Epithelial cell of esophagus (primary cell): ENCODE data around the gene CSRP1.

Experiments
- DNase-seq: peaks from one replicate; pipeline ENCODE4 v3.0.0; 2010; ENCODE audit warnings: low read depth
- H3K4me3 ChIP-seq: 2 replicates; pipeline ENCODE4 v1.5.1; 2011; ENCODE audit warnings: mild to moderate bottlenecking, low read length, control low read depth
- CTCF ChIP-seq: IDR thresholded peaks from 2 replicates; pipeline ENCODE4 v1.5.1; 2011; ENCODE audit warnings: low read depth, mild to moderate bottlenecking, low read length, control low read depth, inconsistent platforms; ENCODE audit not compliant: insufficient read depth; ENCODE audit errors: missing control alignments

Gene CSRP1

GRCh38 chr1:201444792-201445191, 62.1 kb downstream of the CSRP1 start:
- H3K4me3 ChIP-seq: no peak overlapping the region

GRCh38 chr1:201443747-201444146, 63.2 kb downstream of the CSRP1 start:
- no peak for DNase-seq
- TF ChIP-seq CTCF: no peak
- no peak overlapping the region for H3K4me3 ChIP-seq

More at GRCh38 chr1:201444792-201445191, 62.1 kb downstream of the CSRP1 start:
- no peak for TF ChIP-seq CTCF
- DNase-seq: no peak

GRCh38 chr1:201436969-201437368, 70.0 kb downstream of the CSRP1 start:
- no peak overlapping the region for H3K4me3 ChIP-seq
- DNase-seq: no peak
- TF ChIP-seq CTCF: no peak

GRCh38 chr1:201436393-201436792, 70.5 kb downstream of the CSRP1 start:
- H3K4me3 ChIP-seq: no peak overlapping the region
- TF ChIP-seq CTCF: no peak
- no peak for DNase-seq

- no peak for TF ChIP-seq CTCF
- no peak overlapping the region for H3K4me3 ChIP-seq
- DNase-seq: no peak
Measured at GRCh38 chr1:201434266-201434665, 72.7 kb downstream of the CSRP1 start.

GRCh38 chr1:201433609-201434008, 73.3 kb downstream of the CSRP1 start:
- H3K4me3 ChIP-seq: no peak overlapping the region
- no peak for DNase-seq
- TF ChIP-seq CTCF: no peak
